Hippocampal formation (tissue), 2 donors: ENCODE results near the gene DNAH17.

ENCODE experiments used
- DNase-seq, 2 donors: peaks; one replicate each; lab custom pipeline; 2025; lab: John Stamatoyannopoulos, UW

DNAH17 gene

DNA sequence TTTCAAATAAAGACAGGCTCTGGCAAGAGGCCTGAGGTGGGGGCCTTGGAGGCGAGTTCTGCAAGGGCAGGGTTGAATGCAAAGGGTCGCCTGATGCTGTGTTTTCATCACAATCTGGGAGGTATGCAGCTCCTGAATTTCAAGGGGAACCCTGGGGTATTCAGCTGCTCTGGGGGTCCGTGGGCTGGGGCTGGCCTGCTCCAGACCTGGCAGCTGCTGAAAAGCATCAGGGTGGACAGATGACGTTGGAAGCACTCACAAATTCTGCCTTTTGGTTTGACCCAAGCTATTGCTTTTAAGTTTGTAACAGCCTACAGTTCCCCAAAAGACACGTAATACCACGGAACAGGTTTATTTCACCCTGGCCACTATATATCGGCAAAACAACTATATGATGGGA lies 1.3 kb downstream of the DNAH17 start:
- no peak for DNase-seq

DNA sequence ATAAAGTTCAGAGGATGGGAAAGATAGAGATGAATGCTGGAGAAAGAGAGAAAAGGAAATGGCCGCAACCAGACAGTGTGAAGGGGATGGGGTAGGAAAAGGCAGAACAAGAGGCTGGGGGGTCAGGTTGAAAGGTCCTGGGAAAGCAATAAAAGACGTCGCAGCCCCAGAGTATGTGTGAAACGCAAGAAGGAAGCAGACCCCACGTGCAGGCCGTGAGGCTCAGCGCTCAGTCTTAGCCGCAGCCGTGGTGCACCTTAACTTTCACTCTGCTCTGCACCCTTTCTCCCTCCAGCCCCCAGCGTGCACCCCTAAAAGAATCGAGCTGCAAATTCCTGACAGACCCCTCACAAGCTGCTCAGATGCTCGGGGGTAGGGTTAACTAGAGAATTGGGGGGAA lies 1.9 kb downstream of the DNAH17 start:
- no peak for DNase-seq

DNA sequence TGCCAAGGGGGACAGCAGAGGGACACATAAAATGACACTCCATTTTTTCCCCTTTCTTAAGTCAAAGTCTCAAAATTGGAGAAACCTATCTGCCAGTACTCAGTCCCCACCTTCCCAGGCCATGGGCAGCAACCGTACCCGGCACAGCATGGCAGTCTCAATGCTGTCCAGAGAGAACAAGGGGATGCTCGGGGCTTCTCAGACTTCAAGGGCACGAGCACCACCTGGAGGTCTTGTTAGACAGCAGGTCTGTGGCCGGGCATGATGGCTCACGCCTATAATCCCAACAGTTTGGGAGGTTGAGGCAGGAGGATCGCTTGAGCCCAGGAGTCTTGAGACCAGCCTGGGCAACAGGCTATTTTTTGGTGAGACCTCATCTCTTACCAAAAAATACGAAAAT lies 3.2 kb downstream of the DNAH17 start:
- DNase-seq: no peak

DNA sequence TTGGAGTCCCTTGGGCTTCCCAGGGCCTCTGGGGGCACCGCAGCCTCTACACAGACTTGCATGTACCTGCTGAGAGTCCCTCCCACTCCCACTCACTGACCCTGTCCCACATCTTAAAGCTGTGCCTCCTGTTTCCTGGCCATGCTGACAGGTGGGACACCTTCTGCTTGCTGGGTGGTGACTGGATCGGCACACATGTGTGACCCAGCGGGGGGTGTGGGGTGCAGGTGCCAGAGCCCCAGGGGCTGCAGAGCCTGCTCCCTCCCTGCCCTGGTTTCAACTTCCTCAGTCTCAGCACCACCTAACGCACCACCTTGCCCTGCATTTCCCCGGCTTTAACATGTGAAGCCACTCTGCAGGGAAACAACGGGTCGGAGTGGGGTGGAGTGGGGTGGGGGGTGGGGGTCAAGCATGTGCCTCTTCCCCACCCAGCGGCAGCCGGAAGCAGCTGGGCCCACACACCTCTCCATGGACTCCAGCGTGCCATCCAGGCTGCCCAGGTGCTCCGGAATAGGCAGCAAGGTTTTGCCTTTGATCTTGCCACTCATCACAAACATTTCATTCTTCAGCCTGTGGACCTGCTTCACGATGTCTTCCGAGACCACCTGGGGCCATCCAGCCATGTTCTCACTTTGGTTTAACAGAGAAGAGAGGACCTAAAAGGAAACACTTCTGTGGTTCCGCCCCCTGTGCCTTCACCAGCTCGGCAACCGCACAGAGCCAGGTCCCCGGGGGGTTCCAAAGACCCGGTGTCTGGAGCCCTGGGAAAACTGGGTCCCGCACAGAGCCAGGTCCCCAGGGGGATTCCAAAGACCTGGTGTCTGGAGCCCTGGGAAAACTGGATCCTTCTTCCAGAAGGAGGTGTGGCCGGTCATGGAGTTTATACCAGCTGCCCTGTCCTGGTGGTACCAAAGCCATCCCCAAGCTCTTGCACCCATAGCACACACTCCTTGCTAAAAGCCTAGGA lies 4.7 kb downstream of the DNAH17 start:
- no peak for DNase-seq

DNA sequence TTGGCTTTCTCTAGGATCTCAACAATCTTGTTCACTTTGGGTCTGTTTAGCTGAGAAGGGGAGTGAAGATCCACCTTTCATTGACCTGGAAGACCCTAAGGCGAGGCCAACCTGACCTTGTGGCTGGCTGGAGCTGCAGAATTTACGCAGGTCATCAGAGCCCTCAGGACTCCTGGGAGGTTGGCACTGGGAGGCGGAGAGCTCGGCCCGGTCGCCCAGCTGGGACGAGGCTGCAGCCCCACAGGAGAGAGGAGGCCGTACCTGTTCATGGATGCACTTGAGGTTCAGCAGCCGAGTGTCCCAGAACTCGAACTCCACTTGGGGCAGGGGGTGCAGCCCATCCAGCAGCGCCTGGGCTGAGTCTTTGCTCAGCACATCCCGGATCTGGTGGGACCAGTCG lies 5.9 kb downstream of the DNAH17 start:
- no peak for DNase-seq

DNA sequence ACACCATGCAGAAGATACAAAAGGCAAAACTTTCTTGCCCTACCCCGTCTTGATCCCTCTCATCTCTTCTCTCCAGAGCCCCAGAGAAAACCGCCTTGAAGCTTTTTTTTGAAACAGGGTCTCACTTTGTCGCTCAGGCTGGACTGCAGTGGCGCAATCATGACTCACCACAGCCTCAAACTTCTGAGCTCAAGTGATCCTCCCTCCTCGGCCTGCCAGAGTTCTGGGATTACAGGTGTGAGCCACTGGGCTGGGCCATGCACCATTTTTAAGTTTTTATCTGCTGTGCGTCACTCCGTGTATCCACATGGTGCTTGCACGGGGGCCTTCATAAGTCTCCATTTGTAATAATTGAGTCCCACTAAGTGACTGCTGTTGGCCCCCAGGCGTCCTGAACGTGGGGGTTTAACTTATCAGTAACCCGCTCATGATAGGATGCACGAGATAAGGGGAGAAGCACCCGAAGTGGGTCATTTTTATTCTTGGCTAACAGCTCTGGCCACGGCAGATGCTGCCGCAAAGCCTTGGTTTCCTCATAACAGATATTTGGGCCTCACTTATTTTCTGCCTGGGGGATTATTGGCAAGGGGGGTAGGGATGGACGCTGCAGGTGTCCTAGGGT lies 8.6 kb downstream of the DNAH17 start:
- DNase-seq: no peak

DNA sequence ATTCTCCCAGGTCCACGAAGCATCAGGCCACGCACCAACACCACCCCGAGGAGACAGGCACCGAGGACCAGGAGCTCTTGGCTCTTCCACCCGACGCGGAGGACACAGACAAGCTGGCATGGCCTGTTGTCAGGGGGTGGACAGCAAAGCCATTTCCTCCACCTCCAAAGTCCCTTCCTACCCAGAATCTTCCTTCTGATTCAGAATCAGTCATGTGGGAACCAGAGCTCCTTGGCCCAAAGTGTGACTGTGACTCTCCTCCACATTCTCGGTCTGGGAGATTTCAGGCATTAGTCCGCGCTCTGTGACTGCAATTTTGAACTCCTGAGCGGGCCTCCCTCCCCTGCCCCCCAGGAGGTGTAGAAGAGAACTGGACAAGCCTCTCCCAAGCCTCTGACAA lies 9.2 kb downstream of the DNAH17 start:
- DNase-seq: no peak

DNA sequence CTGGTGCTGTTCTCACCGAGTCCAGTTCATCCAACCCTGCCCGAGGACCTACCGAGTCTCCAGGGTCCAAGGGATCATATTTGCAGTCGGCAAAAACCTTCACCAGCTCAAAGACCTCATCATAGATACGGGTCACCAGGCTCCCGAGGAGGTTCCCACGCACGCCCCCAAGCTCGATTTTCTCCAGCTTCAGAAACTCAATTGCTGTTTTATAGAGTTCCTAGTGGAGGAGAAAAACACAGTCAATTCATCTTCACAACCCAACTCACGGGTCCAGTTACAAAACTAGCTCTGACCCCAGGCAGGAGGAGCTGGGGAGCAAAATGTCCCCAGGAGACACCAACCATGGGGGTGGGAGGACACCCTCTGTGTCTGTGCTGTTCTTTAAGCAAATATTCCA lies 10.2 kb downstream of the DNAH17 start:
- no peak for DNase-seq

DNA sequence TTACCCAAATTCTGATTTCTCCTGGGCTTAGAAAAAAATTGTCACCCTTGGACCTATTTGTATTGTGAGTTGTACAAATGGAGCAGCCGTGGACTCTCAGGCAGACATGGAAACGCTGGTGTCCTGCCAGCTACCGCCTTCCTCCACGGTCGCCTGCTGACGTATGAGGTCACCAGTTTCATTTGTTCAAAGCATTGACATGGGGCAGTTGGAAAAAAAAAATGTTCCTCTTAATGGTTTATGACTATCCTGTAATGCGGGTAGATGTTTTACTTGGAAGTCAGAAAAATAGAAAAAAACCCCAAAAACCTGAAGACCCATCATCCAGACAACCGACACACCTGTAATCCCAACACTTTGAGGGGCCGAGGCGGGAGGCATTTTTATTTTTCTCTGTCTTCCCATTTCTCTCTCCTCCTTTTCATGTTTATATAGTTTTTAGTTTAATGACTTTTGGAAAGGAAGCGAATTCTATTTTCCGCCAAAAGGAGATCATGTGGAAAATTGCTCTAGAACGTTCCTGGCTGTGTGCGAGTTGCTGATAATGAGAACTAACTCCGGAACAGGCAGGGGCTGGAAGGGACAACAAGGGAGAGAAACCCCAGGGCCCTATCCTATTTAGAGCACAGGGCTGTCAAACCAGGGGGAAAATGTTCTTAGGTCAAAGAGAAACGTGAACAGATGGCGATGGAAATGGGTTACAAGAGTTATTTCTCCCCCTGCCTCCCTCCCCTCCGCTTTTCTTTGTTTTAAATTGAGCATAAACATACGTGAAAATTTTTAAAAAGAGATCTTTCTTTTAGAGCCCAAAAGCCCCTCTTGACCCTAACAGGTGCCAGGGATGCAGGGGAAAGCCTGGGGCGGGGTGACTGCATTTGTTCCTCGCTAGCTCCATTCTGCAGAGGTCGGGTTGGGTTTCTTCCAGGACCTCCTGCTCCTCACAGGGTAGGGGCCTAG lies 13.7 kb downstream of the DNAH17 start:
- DNase-seq: no peak

DNA sequence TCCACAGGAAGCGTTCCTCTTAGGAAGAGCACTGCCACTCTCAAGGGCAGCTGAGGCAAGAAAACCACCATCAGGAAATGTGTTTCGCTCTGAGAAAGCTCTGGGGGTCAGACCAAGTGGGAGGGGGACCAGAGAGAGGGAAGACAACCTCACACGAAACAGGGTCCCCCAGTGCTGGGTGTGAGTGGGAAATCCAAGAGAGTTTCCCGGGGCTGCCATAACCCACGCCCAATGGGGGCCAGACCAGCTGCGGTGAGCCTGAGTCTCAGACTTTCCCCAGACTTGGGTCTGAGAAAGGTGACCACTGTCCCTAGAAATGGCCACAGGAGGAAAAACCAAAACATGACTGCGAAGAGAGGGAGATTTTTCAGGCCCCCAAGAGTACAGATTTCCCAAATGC lies 14.5 kb downstream of the DNAH17 start:
- no peak for DNase-seq

DNA sequence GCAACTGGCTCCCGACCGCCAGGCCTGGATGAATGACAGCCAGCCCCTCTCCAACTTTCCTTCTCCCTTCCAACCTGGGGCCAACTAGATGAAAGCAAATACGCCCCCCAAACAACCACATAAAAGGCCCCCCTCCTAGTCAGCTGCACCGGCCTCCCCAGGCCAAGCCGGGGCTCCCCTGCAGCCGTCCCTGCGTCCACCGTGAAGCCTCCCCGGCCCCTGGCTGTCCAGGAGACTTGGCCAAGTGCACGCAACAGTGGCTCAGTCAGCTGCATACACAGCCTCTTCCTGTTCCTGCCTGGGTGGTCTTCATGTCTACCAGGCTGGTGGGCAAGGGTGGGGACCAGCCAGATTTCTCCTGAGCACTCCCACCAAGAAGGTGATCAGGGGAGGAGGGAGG lies 16.0 kb downstream of the DNAH17 start:
- DNase-seq: no peak

DNA sequence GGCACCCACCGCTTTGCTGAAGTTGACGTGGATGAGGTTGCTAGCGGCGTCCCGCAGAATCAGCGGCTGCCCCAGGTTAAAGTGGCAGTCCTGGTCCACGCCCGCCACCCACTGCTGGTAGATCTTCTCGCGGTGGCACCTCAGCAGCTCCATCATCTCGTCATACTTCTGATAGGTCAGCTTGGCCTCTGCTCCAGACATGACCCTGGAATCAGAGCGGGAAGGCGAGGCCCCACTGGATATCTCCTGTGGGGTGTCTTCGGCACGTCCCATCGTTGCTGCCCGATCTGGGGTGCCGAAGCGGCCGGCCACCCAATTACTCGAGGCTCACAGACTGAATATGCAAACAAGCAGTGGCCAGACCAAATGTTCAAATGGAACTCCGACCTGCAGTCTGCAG lies 16.5 kb downstream of the DNAH17 start:
- DNase-seq: no peak

DNA sequence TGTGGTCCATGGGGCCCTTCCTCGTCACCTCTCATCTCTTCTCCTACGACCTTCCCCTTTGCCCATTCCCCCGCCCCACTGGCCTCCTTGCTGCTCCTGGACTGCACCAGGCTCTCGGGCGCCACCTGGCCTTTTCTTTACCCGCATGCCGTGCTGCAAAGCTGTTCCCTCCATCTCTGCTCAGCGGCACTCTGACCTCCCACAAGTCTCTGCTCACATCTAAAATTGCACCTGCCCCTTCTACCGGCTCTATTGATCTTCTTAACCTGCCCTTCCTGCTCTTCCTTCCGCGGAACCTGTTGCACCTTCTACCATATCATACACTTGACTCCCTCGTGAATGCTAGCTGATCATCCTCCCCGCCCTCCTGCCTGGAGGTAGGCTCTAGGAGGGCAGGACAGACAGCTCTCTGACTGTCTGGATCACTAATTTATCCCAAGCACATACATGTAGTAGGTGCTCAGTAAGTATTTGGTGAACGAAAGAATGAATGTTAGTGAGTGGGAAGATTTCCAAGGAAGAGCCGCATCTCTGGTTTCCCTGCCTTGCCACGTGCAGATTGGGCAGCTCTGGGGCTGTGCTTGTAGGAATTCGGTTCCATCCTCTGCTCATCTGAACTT lies 17.3 kb downstream of the DNAH17 start:
- DNase-seq: no peak

DNA sequence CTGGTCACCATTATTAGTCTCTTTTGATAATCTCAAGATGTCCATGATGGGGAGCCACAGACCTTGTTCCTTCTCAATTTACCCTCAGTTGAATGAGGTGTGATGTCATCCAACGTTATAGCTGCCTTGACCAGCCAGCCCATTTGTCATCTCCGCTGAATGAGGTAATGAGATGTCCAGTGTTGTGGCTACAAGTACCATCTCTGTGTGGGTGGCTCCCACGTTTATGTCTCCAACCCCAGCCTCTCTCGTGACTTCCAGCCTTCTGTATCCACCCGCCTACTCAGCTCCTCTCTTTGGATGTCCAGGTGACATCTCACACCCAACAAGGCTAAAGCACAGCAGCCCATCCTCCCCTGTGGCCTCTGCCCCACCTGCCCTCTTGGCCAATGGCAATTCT lies 18.2 kb downstream of the DNAH17 start:
- no peak for DNase-seq

DNA sequence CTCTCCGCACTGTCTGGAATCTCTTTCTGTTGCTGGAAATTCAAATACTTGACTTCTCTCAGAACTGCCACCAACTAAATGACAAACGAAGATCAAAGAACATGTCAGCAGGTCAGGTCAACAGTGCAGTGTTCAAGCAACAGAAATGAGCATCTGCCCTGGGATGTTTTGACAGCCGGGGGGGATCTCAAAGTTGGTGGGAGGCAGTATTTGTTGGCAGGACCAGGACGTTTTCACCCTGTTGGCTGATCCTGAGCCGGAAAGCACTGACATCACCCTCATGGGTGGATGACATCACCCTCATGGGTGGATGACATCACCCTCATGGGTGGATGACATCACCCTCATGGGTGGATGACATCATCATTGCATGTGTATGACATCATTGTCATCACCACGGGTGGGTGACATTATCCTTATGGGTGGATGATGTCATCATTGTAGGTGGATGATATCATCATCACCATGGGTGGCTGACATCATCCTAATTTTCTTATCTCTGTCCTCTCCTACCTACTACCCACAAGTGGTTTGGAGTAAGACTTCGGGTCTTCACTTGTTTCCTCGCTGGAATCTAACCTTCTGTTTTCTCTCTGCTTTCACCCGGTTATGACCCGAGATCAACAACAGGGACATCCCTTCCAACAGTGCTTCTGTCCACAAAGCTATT lies 18.9 kb downstream of the DNAH17 start:
- DNase-seq: no peak

DNA sequence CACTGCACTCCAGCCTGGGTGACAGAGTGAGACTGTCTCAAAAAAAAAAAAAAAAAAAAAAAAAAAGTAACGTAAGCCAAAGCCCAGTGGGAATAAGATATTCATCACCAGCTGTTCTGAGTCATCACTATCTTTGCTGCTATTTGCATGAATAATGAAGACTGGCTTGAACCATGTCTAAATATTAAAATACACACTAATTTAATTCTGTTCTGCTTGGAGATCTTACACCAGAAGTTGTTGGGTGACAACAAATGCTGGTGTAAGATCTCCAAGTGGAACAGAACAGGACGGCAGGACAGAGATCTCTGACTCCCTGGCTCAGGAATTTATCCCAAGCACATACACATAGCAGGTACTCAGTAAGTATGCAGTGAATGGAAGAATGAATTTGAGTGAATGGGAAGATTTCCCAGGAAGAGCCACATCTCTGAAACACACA lies 19.6 kb downstream of the DNAH17 start:
- DNase-seq: no peak

DNA sequence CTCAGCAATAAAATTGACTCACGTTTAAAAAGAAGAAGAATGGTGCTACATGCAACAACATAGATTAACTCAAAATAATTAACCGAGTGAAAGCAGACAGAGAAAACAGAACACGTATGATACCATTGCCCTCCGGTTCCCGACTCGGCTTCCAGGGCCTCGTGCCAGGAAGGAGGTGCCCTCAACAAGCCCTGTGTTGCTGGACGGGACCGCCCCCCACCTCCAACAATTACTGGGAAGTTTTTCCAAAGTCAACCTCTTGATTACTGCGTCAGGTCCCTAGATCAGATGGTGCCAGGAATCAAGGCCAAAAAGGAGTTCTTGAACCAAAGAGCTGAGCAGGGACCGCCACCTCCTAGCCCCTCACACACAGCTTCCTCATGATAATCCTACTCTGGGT lies 20.4 kb downstream of the DNAH17 start:
- no peak for DNase-seq

DNA sequence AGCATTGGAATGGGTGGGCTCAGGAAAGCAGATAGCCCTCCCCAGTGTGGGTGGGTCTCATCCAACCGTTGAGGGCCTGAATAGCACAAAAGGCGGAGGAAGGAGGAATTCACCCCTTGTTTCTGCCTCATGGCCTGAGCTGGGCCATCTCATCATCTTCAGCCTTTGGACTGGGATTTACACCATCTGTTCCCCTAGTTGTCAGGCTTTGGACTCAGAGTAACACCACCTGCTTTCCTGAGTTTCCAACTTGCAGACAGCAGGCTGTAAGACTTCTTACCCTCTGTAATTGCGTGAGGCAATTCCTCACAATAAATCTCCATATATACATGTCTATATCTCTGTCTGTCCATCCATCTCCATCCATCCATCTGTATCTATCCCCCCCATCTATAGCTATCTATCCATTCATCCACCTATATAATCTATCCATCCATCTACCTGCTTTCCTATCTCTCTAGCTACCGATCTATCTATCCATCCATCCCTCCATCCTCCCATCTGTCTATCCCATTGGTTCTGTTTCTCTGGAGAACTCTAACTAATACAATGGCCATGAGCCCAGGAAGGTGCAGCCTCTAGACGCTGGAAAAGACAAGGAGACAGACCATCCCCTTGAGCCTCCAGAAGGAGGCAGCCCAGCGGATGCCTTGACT lies 21.3 kb downstream of the DNAH17 start:
- no peak for DNase-seq

DNA sequence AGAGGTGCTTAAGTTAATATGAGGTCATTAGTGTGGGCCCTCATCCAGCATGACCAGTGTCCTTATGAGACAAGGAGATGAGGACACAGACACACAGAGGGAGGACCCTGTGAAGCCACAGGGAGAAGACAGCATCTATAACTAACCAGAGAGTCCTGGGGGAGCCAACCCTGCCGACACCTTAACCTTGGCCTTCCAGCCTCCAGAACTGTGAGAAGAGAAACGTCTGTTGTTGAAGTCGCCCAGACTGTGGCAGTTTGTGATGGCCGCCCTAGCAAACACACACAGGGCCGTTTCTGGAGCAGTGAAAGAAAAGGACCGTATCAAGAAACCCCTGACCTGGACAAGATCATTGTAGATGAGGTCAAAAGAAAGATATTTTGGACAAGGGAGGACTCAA lies 26.7 kb downstream of the DNAH17 start:
- no peak for DNase-seq

DNA sequence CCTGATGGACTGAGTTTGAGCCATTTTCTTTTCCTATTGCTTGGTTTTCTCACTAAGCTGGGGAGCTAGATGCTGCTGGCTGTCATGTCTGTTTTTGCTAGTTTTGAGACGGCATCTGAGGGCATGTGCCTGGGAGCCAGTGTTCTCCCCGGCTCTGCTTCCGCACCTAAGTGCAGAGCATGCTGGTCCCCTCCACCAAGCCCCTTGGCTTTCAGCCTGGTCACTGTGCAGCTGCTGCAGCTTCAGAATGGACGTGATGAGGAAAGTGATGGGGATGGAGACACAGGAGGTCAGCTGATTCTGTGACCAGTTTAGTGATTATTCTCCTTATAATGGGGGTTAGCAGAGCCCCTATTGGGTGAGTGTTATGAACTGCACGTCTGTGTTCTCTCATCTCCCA lies 28.5 kb downstream of the DNAH17 start:
- DNase-seq: no peak

DNA sequence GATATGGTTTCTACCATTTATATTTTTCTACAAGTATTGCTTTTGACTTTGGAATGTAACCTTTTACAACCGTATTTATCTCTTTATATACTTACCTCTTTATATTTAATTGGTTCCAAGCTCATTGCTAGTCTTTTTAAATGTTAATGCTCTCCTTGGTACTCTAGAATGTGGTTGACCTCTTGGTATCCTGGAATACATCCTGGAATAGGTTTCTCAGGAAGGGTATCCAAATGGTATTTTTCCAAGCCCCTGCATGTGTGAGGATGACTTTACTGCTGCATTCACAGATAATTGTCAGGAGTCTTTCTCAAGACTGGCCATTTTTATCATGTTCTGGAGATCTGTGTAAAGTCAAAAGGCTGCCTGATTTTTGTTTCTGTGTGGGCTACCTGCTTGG lies 30.2 kb downstream of the DNAH17 start:
- no peak for DNase-seq
